ENCODE data around the gene GLRX2.

- no peak for TF ChIP-seq POLR2A (IDR thresholded peaks at IDR 0.05)
- TF ChIP-seq, protein P1, sequence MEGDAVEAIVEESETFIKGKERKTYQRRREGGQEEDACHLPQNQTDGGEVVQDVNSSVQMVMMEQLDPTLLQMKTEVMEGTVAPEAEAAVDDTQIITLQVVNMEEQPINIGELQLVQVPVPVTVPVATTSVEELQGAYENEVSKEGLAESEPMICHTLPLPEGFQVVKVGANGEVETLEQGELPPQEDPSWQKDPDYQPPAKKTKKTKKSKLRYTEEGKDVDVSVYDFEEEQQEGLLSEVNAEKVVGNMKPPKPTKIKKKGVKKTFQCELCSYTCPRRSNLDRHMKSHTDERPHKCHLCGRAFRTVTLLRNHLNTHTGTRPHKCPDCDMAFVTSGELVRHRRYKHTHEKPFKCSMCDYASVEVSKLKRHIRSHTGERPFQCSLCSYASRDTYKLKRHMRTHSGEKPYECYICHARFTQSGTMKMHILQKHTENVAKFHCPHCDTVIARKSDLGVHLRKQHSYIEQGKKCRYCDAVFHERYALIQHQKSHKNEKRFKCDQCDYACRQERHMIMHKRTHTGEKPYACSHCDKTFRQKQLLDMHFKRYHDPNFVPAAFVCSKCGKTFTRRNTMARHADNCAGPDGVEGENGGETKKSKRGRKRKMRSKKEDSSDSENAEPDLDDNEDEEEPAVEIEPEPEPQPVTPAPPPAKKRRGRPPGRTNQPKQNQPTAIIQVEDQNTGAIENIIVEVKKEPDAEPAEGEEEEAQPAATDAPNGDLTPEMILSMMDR (IDR thresholded peaks at IDR 0.05), result no peak
Measured at GRCh38 chr1:193062698-193063463, 42.3 kb downstream of the GLRX2 start.
